ENCODE results near the gene CD244. TPM values are rescaled to one million over a fixed set of nuclear protein-coding genes. Genes with fewer than 3 reads are reported as not detected.

The CD244 gene
- total and polyA plus RNA-seq, 2 experiments from 2014 or later: 0.47 to 1.2 TPM

- no peak overlapping the region for H3K27ac ChIP-seq
- H3K27me3 ChIP-seq: no peaks in the 10 kb centered on the region
- no peaks in the 10 kb centered on the region for H3K9me3 ChIP-seq (ENCODE audit: low read depth)
- no peaks in the 10 kb centered on the region for H4K20me1 ChIP-seq (ENCODE audit: insufficient read depth, poor library complexity, severe bottlenecking)
- no peaks in the 10 kb centered on the region for H3K36me3 ChIP-seq (replicated peaks; ENCODE audit: insufficient read depth, low read depth)
- no peak overlapping the region for H2AFZ ChIP-seq
- WGBS (ENCODE audit: low lambda C conversion rate, missing lambda C conversion rate): 83% methylated on average over 9 of the region's 9 CpGs
- no peak overlapping the region for H3K4me3 ChIP-seq
- H3K4me1 ChIP-seq (ENCODE audit: insufficient read depth): no peaks in the 10 kb centered on the region
- H3K4me2 ChIP-seq: no peak overlapping the region
- DNase-seq (ENCODE audit: low spot score): no peak
- no peaks in the 10 kb centered on the region for H3K79me2 ChIP-seq
- TF ChIP-seq EZH2phosphoT487 (IDR thresholded peaks at IDR 0.05; ENCODE audit: low read depth, severe bottlenecking, unreplicated experiment) (no peak), EZH2 (IDR thresholded peaks at IDR 0.05; ENCODE audit: borderline replicate concordance) (no peak)
- TF ChIP-seq, protein P1, sequence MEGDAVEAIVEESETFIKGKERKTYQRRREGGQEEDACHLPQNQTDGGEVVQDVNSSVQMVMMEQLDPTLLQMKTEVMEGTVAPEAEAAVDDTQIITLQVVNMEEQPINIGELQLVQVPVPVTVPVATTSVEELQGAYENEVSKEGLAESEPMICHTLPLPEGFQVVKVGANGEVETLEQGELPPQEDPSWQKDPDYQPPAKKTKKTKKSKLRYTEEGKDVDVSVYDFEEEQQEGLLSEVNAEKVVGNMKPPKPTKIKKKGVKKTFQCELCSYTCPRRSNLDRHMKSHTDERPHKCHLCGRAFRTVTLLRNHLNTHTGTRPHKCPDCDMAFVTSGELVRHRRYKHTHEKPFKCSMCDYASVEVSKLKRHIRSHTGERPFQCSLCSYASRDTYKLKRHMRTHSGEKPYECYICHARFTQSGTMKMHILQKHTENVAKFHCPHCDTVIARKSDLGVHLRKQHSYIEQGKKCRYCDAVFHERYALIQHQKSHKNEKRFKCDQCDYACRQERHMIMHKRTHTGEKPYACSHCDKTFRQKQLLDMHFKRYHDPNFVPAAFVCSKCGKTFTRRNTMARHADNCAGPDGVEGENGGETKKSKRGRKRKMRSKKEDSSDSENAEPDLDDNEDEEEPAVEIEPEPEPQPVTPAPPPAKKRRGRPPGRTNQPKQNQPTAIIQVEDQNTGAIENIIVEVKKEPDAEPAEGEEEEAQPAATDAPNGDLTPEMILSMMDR (IDR thresholded peaks at IDR 0.05; ENCODE audit: poor library complexity): no peak
- H3K9me2 ChIP-seq (replicated peaks; ENCODE audit: insufficient read depth): no peaks in the 10 kb centered on the region
Measured at GRCh38 chr1:160855181-160855981, 7.3 kb downstream of the CD244 start.

GRCh38 chr1:160853754-160854153, 8.9 kb downstream of the CD244 start:
- TF ChIP-seq, protein P1 (IDR thresholded peaks at IDR 0.05; ENCODE audit: poor library complexity): no peak
- TF ChIP-seq EZH2phosphoT487 (IDR thresholded peaks at IDR 0.05; ENCODE audit: low read depth, severe bottlenecking, unreplicated experiment) (no peak), EZH2 (IDR thresholded peaks at IDR 0.05; ENCODE audit: borderline replicate concordance) (no peak)
- DNase-seq (ENCODE audit: low spot score): no peak
- Histone ChIP-seq H3K9me2 (replicated peaks; ENCODE audit: insufficient read depth) (no peaks in the 10 kb centered on the region), H3K4me2 (no peak overlapping the region), H3K36me3 (replicated peaks; ENCODE audit: insufficient read depth, low read depth) (no peaks in the 10 kb centered on the region), H3K9me3 (ENCODE audit: low read depth) (no peaks in the 10 kb centered on the region), H3K27ac (no peak overlapping the region), H3K79me2 (no peaks in the 10 kb centered on the region), H3K4me3 (no peak overlapping the region), H3K4me1 (ENCODE audit: insufficient read depth) (no peaks in the 10 kb centered on the region), H4K20me1 (ENCODE audit: insufficient read depth, poor library complexity, severe bottlenecking) (no peaks in the 10 kb centered on the region), H3K27me3 (no peaks in the 10 kb centered on the region), H2AFZ (no peak overlapping the region)
- WGBS (ENCODE audit: low lambda C conversion rate, missing lambda C conversion rate): 94% methylated on average over 2 of the region's 2 CpGs

DNA sequence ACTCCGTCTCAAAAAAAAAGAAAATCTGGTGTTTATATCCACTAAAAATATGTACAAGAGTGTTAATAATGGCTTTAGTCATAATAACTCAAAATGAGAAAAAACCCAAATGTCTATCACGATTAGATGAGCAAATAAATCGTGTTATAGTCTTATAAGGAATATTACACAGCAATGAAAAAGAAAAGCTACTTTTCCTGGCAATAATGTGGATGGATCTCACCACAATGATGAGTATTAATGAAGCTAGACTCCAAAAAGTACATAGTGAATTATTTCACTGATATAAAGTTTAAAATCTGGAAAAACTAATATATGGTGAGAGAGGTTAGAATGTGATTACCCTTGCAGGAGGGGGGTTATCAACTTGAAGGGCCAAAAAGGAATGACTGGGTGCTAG, 9.7 kb downstream of the CD244 start:
- no peaks in the 10 kb centered on the region for H4K20me1 ChIP-seq (ENCODE audit: insufficient read depth, poor library complexity, severe bottlenecking)
- 90% methylated on average over 3 of the region's 3 CpGs for WGBS (ENCODE audit: low lambda C conversion rate, missing lambda C conversion rate)
- no peaks in the 10 kb centered on the region for H3K9me2 ChIP-seq (replicated peaks; ENCODE audit: insufficient read depth)
- no peaks in the 10 kb centered on the region for H3K9me3 ChIP-seq (ENCODE audit: low read depth)
- H3K27me3 ChIP-seq: no peaks in the 10 kb centered on the region
- H3K36me3 ChIP-seq (replicated peaks; ENCODE audit: insufficient read depth, low read depth): no peaks in the 10 kb centered on the region
- H3K27ac ChIP-seq: no peak overlapping the region
- TF ChIP-seq, protein P1 (IDR thresholded peaks at IDR 0.05; ENCODE audit: poor library complexity): no peak
- no peak for TF ChIP-seq EZH2phosphoT487 (IDR thresholded peaks at IDR 0.05; ENCODE audit: low read depth, severe bottlenecking, unreplicated experiment)
- TF ChIP-seq EZH2 (IDR thresholded peaks at IDR 0.05; ENCODE audit: borderline replicate concordance): no peak
- no peak overlapping the region for H3K4me3 ChIP-seq
- no peaks in the 10 kb centered on the region for H3K79me2 ChIP-seq
- no peak for DNase-seq (ENCODE audit: low spot score)
- H3K4me2 ChIP-seq: no peak overlapping the region
- H2AFZ ChIP-seq: no peak overlapping the region
- no peaks in the 10 kb centered on the region for H3K4me1 ChIP-seq (ENCODE audit: insufficient read depth)

Data from hepatocyte (in vitro differentiated cells).